ENCODE results near the gene CDKAL1. TPM values are rescaled to one million over a fixed set of nuclear protein-coding genes. Genes with fewer than 3 reads are reported as not detected.

CDKAL1 gene
- total RNA-seq, 4 donors from 2014 or later, result 10.3 to 11.2 (median 10.5) TPM

GRCh38 chr6:20856681-20857288 is 322.5 kb downstream of the CDKAL1 start:
- no peak for TF ChIP-seq POLR2AphosphoS5 (IDR thresholded peaks at IDR 0.05)
- TF ChIP-seq EP300 (IDR thresholded peaks at IDR 0.05), result no peak
- TF ChIP-seq POLR2A (IDR thresholded peaks at IDR 0.05; ENCODE audit: low read depth), result no peak
- TF ChIP-seq, protein P1, sequence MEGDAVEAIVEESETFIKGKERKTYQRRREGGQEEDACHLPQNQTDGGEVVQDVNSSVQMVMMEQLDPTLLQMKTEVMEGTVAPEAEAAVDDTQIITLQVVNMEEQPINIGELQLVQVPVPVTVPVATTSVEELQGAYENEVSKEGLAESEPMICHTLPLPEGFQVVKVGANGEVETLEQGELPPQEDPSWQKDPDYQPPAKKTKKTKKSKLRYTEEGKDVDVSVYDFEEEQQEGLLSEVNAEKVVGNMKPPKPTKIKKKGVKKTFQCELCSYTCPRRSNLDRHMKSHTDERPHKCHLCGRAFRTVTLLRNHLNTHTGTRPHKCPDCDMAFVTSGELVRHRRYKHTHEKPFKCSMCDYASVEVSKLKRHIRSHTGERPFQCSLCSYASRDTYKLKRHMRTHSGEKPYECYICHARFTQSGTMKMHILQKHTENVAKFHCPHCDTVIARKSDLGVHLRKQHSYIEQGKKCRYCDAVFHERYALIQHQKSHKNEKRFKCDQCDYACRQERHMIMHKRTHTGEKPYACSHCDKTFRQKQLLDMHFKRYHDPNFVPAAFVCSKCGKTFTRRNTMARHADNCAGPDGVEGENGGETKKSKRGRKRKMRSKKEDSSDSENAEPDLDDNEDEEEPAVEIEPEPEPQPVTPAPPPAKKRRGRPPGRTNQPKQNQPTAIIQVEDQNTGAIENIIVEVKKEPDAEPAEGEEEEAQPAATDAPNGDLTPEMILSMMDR (IDR thresholded peaks at IDR 0.05), result no peak
- no peak overlapping the region for H3K4me3 ChIP-seq
- no peaks in the 10 kb centered on the region for H3K36me3 ChIP-seq
- H3K27me3 ChIP-seq, result no peaks in the 10 kb centered on the region
- DNase-seq (ENCODE audit: extremely low spot score), result no peak
- 90% methylated on average over 7 of the region's 7 CpGs for WGBS
- H3K27ac ChIP-seq (replicated peaks in 1 of 4), result no peak overlapping the region
- H3K9me3 ChIP-seq, result no peaks in the 10 kb centered on the region
- H3K4me1 ChIP-seq, result no peaks in the 10 kb centered on the region
- intact Hi-C loops (cut with DNase I), result no loop called here

GRCh38 chr6:20861481-20861880 is 327.2 kb downstream of the CDKAL1 start:
- intact Hi-C loops (cut with DNase I), result no loop called here
- Histone ChIP-seq H3K4me3 (no peak overlapping the region), H3K27ac (replicated peaks in 1 of 4) (no peak overlapping the region), H3K36me3 (no peaks in the 10 kb centered on the region), H3K4me1 (no peaks in the 10 kb centered on the region), H3K27me3 (no peaks in the 10 kb centered on the region), H3K9me3 (no peaks in the 10 kb centered on the region)
- no peak for DNase-seq (ENCODE audit: extremely low spot score)
- 100% methylated on average over 1 of the region's 1 CpG for WGBS
- TF ChIP-seq, protein P1 (IDR thresholded peaks at IDR 0.05), result no peak
- TF ChIP-seq POLR2A (IDR thresholded peaks at IDR 0.05; ENCODE audit: low read depth) (no peak), POLR2AphosphoS5 (IDR thresholded peaks at IDR 0.05) (no peak), EP300 (IDR thresholded peaks at IDR 0.05) (no peak)

DNA sequence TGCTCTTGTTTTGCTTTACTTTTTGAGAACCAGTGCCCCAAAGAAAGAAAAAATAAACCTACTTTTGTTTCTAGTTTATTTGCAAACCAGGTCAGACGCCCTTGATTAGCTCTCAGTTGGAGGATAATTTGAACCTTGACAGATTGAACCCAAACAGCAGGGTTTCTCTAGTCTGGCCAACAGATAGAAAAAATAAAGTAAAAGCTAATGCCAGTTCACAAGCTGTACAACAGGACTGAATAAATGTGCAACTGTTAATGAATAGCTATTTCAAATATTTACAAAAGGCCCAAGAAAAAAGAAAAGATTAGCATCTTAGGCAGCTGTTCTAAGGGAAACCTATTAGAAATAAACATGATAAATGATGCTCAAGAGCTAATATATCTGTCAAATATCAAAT is 331.8 kb downstream of the CDKAL1 start:
- no peaks in the 10 kb centered on the region for H3K27me3 ChIP-seq
- WGBS, result 91% methylated on average over 1 of the region's 1 CpG
- intact Hi-C loops (cut with DNase I), result no loop called here
- no peaks in the 10 kb centered on the region for H3K36me3 ChIP-seq
- no peak overlapping the region for H3K4me3 ChIP-seq
- no peaks in the 10 kb centered on the region for H3K4me1 ChIP-seq
- no peak overlapping the region for H3K27ac ChIP-seq (replicated peaks in 1 of 4)
- TF ChIP-seq EP300 (IDR thresholded peaks at IDR 0.05), result no peak
- TF ChIP-seq, protein P1 (IDR thresholded peaks at IDR 0.05), result no peak
- no peak for TF ChIP-seq POLR2A (IDR thresholded peaks at IDR 0.05; ENCODE audit: low read depth)
- no peak for TF ChIP-seq POLR2AphosphoS5 (IDR thresholded peaks at IDR 0.05)
- DNase-seq (ENCODE audit: extremely low spot score), result no peak
- H3K9me3 ChIP-seq, result no peaks in the 10 kb centered on the region

GRCh38 chr6:20866935-20867703 is 332.9 kb downstream of the CDKAL1 start:
- WGBS, result 89% methylated on average over 7 of the region's 7 CpGs
- intact Hi-C loops (cut with DNase I), result no loop called here
- H3K27ac ChIP-seq (replicated peaks in 1 of 4), result no peak overlapping the region

More at GRCh38 chr6:20866935-20867703, 332.9 kb downstream of the CDKAL1 start:
- Histone ChIP-seq H3K27me3 (no peaks in the 10 kb centered on the region), H3K36me3 (no peaks in the 10 kb centered on the region), H3K4me3 (no peak overlapping the region), H3K9me3 (no peaks in the 10 kb centered on the region), H3K4me1 (no peaks in the 10 kb centered on the region)
- TF ChIP-seq, protein P1 (IDR thresholded peaks at IDR 0.05), result no peak
- TF ChIP-seq POLR2A (IDR thresholded peaks at IDR 0.05; ENCODE audit: low read depth), result no peak
- TF ChIP-seq EP300 (IDR thresholded peaks at IDR 0.05), result no peak
- no peak for TF ChIP-seq POLR2AphosphoS5 (IDR thresholded peaks at IDR 0.05)
- DNase-seq (ENCODE audit: extremely low spot score), result no peak

Data from esophagus muscularis mucosa (tissue), 4 donors.